Ureter (tissue), 1 donor: ENCODE measurements around the gene ASCL5. TPM values are rescaled to one million over a fixed set of nuclear protein-coding genes. Genes with fewer than 3 reads are reported as not detected.

Experiments
- DNase-seq: peaks from one replicate; pipeline ENCODE4 v3.0.0-alpha.2; 2020; ENCODE audit warnings: low spot score
- total RNA-seq: library from RNA; stranded (reverse); gene quantifications from one replicate; pipeline ENCODE4 v1.2.4, GENCODE V29; 2023
- donor health status: DM: yes; HTN: yes; CAD: no.

Gene ASCL5
- total RNA-seq, 1 donor from 2014 or later = not detected

- DNase-seq = no peak
Measured at GRCh38 chr1:201085902-201086735, 40.9 kb downstream of the ASCL5 start.

DNA sequence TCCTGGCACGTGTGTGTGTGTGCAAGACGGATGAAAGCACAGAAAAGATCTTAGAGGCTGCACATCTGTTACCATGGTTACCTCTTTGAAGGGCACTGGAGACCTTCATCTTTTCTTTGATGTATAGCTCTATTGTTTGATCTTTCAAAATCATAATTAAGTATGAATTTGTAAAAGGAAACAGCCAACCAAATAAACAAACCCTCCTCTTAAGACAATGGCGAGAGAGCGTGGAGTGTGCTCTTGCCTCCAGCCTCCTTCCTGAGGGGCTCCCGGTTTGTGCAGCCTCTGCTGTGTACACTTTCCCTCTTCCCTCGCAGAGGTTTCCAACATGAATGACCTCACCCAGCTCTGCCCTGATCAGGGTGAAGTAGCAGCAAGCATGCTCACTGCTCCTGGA is 42.7 kb downstream of the ASCL5 start:
- no peak for DNase-seq

DNA sequence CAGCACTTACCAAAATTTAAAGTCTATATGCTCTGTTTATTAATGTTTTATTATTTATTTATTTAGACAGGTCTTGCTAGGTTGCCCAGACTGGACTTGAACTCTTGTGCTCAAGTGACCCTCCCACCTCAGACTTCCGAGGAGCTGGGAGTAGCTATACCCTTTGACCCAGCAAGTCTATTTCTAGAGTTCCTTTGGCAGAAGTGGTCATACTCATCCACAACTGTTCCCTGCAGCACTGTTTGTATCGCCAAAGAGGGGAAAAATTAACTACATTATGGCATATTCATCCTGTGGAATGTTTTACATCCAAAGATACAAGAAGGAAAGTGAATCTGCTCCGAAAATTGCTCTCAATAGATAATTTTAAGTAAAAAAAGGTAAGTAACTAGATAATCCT is 43.2 kb downstream of the ASCL5 start:
- no peak for DNase-seq

GRCh38 chr1:201080135-201080534 is 46.8 kb downstream of the ASCL5 start:
- no peak for DNase-seq

GRCh38 chr1:201077736-201078135 is 49.2 kb downstream of the ASCL5 start:
- no peak for DNase-seq

GRCh38 chr1:201077116-201077515 is 49.9 kb downstream of the ASCL5 start:
- no peak for DNase-seq

DNA sequence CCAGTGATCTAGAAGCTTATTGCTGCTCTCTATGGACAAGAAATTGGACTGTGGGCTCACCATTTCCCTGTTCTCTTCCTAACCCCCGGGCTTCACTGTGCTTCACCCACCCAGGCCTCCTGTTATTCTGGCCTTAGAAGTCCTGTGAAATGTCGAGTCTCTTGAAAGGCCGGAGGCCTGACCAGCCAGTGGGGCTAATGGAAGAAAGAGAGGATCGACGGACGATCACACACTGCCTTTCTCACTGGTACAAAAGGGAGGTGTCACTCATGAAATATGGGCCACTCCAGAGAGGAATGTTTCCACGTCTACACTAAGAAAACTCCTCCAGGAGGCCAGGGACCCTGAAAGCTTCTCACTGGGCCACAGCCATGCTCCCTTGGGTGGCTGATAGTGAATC is 50.9 kb downstream of the ASCL5 start:
- no peak for DNase-seq

- no peak for DNase-seq
Measured at GRCh38 chr1:201074018-201074417, 53.0 kb downstream of the ASCL5 start.

DNA sequence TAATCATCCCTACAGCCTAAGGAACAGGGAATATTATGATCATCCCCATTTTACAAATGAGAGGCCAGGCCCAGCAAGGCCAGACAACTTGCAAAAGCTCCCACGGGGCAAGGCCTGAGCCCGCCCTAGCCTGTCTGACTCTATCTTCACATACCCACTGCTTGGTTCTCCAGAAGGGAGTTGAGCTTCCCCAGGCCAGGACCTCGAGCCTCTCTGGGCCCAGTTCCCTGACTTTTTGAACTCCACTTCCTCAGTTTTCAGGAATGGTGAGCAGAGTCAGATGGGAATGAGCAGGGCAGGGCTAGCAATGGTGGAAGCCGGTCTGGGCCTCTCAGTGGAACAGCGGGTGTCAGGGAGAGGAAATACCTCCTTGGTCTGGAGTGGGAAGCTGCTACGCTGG is 54.1 kb downstream of the ASCL5 start:
- DNase-seq = no peak

GRCh38 chr1:201072149-201072548 is 54.8 kb downstream of the ASCL5 start:
- DNase-seq = no peak

- no peak for DNase-seq
Measured at GRCh38 chr1:201069636-201070035, 57.3 kb downstream of the ASCL5 start.

- no peak for DNase-seq
Measured at GRCh38 chr1:201068976-201069375, 58.0 kb downstream of the ASCL5 start.

- DNase-seq = no peak
Measured at GRCh38 chr1:201066986-201067385, 60.0 kb downstream of the ASCL5 start.

- no peak for DNase-seq
Measured at GRCh38 chr1:201065686-201066085, 61.3 kb downstream of the ASCL5 start.

- DNase-seq = no peak
Measured at GRCh38 chr1:201064806-201065205, 62.2 kb downstream of the ASCL5 start.

Other genes with a start within 250 kb of the ASCL5 start
- gene INAVA, start 232.3 kb downstream of the ASCL5 start, total RNA-seq = 83.2 TPM
- gene KIF21B, start 103.5 kb downstream of the ASCL5 start, total RNA-seq = 10.7 TPM
- not detected for gene CACNA1S, start 14.8 kb downstream of the ASCL5 start, total RNA-seq
- 55.3 TPM for gene TMEM9, start 27.3 kb upstream of the ASCL5 start, total RNA-seq
- gene IGFN1, start 63.6 kb upstream of the ASCL5 start, total RNA-seq = 0.16 TPM
- 58.1 TPM for gene PKP1, start 156.3 kb upstream of the ASCL5 start, total RNA-seq